ENCODE results near the gene AMBP.
"Not testable (repeated sequence)": the region's sequence is repeated elsewhere in the genome, so short reads cannot be mapped to it uniquely, and the experiment has no call there.

Gene AMBP

GRCh38 chr9:114091711-114092110 lies 13.6 kb upstream of the AMBP start:
- DNase-seq: no peak

DNA sequence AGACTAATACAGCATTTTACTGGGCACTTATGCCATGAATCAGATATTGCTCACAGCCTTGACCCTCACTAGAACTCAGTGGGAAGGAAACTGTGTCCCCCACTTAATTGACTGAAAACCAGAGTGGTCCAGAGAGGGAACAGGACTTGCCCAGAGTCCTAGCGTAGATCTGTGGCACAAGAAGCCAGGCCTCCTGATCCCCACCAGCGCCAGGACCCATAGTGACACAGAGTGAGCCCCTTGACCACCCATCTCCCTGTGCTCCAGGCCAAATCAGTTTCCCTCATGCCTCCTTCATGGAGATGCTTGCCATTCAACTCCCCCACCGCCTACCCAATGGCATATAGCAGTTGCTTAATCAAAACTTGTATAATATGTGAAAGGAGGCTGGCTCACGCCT lies 12.7 kb upstream of the AMBP start:
- no peak for DNase-seq

DNA sequence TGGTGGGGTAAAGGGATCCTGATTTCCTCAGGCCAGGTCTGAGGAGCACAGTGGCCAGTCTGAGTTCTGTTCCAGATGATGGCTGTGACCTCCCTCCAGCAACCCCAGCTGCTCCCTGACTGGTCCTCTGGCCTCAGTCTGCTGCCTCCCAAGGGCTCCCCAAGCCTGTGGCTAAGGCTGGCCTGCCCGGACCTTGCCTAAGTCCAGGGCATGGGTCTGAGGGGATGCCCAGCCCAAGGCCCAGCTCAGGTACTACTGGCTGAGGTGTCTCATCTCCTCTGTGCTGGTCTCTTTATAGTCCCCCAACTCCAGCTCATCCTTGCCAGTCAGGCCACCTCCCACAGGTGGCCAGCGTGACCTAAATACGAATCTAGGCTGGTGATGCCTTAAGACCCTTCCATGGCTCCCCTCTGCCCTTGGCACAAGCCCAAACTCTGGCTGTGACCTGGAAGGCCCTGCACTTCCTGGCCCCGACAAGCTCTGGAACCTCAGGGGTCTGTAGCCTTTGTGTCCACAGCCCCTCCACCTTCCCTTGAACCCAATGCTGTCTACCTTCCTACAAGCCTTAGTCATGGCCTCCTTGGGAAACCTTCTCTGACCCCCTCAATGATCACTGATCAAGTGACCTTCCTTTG lies 11.2 kb upstream of the AMBP start:
- DNase-seq: no peak

DNA sequence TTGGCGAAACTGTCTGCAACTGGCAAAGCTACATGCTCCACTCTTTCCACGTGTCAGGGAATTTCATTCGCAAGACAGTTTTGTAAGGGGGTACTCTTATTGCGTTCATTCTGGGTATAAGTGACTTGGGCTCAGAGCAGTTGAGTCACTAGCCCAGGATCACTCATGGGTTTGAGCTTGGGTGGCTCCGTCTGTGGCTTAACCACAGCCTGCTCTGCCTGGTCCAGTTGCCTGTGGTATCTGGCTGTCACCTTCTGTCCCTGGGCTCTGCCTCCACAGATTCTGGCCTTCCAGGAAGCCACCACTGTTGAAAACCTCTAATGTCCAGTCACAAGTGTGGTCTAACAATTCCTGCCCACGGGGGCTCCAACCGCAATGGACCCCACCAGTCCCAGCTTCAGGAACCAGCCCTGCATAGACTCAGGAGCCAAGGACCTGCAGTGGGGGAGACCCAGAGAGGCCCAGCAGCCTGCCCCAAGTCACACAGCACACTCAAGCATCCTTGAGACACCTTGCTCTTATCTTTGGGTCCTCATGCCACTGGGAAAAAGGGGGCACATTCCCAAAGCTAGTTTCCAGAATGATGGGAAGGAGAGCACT lies 10.6 kb upstream of the AMBP start:
- no peak for DNase-seq

GRCh38 chr9:114087721-114088120 lies 9.6 kb upstream of the AMBP start:
- DNase-seq: no peak

DNA sequence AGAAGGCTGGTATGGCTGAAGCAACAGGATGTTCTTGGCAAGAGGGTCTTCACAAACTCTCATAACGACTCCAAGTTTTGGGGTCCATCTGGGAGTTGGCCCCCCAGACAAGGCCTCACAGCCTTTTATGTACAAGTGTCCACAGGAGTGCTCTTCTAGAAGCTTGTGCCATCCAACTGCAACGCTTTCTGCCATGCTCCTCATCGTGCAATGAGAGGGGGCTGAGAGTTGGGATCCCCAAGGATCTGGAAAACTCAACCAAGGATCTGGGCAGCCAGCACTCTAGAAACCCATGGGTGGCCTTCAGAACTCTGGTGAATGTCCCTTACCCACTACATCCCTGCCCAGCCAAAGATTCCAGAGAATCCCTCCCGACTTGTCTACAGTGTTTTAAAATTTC lies 8.5 kb upstream of the AMBP start:
- DNase-seq: no peak

DNA sequence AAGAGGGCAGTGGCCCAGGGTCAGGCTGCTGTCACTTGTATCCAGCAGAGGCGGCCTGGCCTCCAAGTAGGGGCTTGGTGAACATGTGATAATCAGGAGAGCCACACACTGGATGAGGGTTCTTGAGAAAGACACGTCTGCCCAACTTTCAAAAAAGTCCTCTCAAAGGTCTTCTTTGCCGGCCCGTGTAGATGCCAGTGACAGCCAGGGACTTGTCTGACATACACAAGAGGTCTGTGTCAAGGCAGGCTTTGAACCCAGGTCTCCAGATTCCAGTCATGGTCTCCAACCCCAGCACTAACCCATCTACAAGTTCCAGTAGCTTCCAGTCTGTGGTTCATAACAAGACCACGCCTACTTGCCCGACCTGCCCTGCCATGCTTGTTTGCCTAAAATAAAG lies 7.9 kb upstream of the AMBP start:
- DNase-seq: no peak

- DNase-seq: no peak
These were observed 7.3 kb upstream of the AMBP start for GRCh38 chr9:114085387-114085789.

DNA sequence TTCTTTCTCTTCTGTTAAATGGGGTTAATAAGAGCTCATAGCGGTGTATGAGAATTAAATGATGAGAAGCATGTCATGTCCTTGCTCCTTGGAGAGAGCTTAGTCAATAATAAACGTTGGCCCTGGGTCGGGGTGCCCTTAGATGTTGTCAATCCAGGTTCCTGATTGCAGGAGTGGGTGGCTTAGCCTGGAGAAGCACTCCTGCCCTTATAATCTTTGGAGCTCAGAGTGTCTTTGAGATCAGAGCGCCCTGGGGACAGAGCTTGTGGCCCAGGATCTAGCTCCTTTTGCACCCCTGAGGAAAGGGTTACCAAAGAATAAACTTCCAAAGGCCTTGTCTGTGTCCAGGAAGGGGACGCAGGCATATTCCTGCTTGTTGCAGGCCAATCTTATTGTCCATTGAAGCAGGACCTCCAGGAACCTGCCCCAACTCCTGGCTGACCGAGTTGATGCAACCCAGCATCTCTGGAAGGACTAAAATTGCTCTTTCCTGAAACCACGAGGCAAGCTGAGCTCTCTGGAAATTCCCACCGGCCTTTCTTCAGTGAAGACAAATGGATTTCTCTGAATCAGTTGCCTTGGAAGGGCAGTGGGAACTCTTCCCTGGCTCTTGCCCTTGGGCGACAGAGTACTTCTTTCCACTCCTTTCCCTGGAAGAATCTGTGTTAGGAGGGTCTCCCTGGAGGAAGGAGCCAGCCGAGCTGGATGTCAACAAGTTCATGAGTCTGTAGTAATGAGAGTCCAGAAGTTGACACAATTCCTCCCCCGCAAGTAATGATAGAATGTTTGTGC lies 6.4 kb upstream of the AMBP start:
- DNase-seq: no peak

DNA sequence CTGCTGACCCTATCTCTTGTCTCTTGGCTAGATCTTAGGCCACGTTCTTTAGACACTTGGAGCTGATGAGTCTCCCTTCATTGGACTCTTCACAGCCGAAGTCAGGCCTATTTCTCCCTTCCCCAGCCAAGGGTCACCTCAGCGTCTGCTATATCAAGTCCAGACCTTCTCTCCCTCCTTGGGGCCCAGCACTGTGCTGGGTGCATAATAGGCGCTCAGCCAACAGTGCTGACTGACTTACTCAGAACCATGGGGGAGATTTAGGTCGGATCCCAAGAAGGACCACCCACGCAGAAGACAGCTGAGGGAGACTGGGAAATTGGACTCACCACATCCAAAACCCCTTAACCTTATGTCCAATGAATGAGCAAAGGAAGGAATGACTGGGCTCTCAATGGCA lies 5.6 kb upstream of the AMBP start:
- no peak for DNase-seq

DNA sequence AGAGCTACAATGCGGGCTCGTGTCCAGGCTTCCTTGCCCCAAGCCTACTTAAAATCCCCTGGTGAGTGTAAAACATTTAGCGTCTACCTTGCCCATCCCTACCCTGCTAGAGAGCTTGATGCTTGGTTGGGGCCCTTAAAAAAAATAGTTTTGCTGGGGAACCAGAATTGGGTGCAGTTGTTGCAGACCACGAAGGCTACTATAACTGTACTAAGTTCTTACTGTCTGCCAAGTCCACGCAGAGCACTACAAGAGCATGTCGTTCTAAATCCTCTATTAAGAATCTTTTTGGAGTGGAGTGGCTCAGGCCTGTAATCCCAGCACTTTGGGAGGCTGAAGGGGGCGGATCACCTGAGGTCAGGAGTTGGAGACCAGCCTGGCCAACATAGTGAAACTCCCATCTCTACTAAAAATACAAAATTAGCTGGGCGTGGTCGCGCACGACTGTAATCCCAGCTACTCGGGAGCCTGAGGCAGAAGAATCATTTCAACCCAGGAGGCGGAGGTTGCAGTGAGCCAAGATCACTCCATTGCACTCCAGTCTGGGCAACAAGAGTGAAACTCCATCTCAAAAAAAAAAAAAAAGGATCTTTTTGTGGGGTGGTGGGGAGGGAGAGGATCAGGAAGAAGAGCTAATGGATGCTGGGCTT lies 4.8 kb upstream of the AMBP start:
- not testable (repeated sequence) for DNase-seq

DNA sequence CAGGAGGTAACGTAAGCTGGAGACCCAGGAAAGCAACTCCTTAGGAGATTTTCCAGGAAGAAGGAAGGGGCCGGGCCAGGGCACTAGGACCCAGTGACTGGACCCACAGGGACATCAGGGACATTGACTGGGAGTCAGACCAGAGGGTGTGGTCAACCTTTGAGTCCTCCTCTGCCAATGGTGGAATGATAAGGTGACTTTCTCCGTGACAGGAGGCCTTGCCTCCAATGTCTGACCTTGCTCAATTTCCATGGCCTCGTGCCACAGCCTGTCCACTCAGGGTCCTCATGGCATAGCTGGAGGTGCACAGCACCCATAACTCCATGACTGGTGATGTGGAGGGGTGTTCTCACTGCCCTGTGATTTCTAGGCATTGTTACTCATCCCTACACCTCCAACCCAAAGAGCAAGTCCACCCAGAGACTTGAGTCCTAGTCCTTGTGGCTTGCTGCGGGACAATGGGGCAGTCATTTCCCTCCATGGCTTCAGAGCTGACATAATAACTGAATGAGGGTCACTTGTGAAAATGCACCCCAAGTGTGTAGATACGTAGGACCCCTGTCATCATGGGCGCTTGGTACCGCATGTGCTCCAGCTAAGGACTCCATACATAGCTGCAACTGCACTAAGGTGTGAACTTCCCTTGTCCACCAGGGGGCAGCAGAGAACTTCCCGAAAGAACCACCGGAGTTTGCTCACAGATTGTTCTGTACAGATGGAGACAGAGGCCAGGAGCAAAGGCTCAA lies 4.1 kb upstream of the AMBP start:
- DNase-seq: peak; percentile 49 to 75

DNA sequence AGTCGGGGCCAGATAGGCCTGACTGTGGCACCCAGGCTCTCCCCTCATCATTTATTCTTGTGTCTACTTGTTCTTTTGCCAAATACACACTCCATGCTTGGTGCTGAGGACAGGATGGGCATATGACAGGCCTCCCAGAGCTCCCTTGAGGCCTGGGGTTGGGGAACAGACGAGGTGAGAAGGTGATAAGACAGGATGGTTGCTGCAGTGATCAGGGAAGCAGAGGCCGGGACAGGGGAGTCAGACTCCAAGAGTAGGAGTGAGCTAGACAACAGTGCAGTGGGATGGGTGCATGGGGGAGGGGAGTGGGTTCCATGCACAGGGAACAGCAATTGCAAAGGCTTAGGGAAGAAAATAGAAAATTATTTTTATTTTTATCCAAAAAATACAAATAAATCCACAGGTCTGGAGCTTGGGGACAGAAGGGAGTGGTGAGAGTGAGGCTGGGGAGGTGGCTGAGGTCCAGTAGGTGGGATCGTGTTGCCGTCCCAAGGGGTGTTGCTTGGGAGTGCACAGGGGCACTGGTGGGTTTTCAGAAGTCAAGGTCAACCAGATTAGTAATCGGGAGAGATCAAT lies 3.4 kb upstream of the AMBP start:
- no peak for DNase-seq

DNA sequence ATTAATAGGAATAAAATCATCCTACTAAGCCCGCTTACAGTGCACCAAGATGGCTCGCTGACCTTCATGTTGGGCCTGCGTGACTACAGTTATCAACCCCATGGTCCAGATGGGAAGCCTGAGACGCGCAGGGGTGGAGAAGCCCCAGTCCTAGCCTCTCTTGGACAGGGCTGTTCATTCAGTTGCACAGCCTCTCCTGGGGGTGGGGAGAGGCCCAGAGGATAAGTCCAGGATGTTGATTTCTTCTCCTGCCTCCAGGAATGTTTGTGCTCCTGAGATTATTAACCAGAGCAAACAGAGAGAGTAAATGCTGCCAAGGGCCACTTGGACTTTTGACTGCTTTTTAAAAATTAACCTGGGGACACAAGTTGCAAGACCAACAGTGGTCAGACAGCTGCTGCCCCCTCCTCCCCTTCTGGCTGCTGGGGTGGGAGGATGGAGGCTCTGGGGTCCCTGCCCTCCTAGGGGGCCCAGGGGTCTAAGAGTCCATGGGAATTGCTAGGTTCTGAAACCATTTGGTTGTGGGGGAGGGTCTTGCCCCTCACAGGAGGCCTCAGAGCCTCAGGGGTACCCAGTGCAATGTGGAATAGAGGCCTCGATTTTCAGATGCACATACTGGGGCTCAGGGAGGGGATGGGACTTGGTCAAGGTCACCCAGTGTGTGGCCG lies 2.8 kb upstream of the AMBP start:
- DNase-seq: no peak

DNA sequence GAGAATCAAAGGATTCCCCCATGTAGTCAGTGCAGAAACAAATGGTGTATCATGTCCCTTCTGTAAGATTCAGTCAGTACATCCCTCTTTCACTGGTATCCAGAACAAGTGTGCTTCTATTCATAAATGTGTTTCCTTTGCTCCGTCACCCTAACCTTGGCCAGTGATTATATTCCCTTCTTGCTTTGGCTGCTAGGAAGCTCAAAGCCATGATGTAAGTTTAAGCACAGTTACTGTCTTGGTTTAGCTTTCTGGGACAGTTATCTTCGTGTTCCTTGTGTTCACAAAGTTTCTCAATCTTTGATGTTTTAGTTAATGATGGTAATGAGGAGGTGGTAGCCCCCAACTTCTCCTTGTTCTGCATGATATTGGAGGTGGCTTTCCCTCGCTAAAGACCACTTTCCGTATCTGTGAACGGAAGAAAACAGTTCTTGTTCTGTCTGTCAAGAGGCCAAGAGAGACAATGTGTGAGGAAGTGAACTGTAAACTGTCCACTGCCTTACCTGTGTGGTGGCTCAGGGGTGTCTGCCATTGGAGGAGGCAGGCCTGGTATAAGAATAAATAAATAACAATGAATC lies 2.2 kb upstream of the AMBP start:
- no peak for DNase-seq

DNA sequence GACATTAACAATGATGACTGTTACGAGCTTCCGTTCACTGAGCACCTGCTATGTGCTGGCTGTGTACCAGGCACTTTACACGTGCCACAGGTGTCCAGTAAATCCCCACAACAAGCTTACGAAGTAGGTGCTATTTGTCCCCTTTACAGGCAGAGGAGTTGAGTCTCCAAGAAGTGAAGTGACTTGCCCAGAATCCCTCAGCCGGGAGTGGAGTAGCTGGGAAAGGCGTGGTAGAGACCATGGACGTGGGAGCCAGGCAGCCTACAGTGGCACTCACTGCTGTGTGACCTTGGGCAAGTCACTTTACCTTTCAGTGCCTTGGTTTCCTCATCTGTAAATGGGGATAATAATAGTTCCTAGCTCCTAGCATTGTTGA lies 669 bp upstream of the AMBP start:
- DNase-seq: no peak

- no peak for DNase-seq
These were observed 800 bp downstream of the AMBP start for GRCh38 chr9:114077162-114077837.

DNA sequence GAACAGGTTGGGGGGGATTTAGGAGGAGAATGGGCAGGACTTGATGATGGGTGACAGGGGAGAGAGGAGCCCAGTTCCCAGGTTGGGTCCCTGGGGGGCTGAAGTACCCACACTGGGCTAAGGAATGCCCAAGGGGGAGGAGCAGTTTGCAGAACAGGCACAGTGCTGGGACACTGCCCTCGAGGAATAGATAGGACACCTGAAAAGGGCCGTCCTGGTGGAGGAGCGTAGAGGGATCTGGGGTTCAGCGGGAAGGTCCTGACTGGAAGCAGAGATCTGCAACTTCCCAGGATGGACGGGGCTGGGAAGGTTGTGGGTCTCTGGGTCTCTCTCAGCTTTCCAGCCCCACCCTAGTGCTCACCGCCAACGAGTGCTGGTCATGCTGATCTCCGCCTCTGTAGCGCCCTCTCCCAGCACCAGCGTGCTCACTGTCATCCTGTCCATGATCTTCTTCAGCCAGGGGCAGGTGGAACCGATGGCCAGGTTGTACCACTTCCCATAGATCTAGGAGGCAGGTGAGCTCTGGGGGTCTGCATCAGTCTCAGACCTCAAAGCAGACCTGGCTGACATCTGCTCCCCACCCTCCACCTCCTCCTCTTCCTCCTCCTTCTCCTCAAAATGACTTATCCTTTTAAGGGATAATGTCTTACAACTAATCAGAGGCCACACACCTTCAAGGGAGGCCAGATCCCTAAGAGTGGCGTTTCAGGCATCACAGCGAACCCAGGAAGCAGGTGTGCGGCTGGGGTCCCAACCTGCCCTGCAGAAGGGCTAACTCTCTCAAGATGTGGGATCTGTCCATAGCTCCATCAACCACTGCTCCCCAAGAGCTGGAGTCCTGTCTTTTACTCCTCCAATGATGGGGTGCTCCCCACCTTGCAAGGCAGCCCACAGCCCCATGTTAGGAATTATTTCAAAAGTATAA lies 1.6 kb downstream of the AMBP start:
- DNase-seq: no peak

GRCh38 chr9:114075602-114076001 lies 2.5 kb downstream of the AMBP start:
- no peak for DNase-seq
